GM18868 (cell line): ENCODE data around the gene EFNB2.

Source experiments
- ATAC-seq: cut with Tn5 transposase; IDR thresholded peaks from one replicate; pipeline ENCODE4 v1.9.1; 2021; ENCODE audit warnings: mild to moderate bottlenecking, moderate library complexity; ENCODE audit not compliant: unreplicated experiment

The EFNB2 gene

GRCh38 chr13:106464076-106464475 lies 71.4 kb downstream of the EFNB2 start:
- no peak for ATAC-seq

- no peak for ATAC-seq
Measured at GRCh38 chr13:106462710-106463109, 72.8 kb downstream of the EFNB2 start.

- ATAC-seq: no peak
Measured at GRCh38 chr13:106455777-106456176, 79.7 kb downstream of the EFNB2 start.

GRCh38 chr13:106455190-106455589 lies 80.3 kb downstream of the EFNB2 start:
- ATAC-seq: no peak

GRCh38 chr13:106453101-106453500 lies 82.4 kb downstream of the EFNB2 start:
- no peak for ATAC-seq

GRCh38 chr13:106450991-106451390 lies 84.5 kb downstream of the EFNB2 start:
- no peak for ATAC-seq

- no peak for ATAC-seq
Measured at GRCh38 chr13:106449096-106449495, 86.4 kb downstream of the EFNB2 start.

- ATAC-seq: no peak
Measured at GRCh38 chr13:106445996-106446395, 89.5 kb downstream of the EFNB2 start.

GRCh38 chr13:106443607-106444322 lies 91.7 kb downstream of the EFNB2 start:
- ATAC-seq: no peak

- ATAC-seq: no peak
Measured at GRCh38 chr13:106440866-106441265, 94.6 kb downstream of the EFNB2 start.
